Ovary (tissue), 3 donors: Measurements from ENCODE around the gene SEC22C.

ENCODE experiments used
- CTCF ChIP-seq, 3 donors: fragments of 450-650 bp in 2 of 3; fragments of 200-600 bp in 1 of 3; IDR thresholded peaks; one replicate each; pipeline versions ENCODE4 v1.5.1 to v1.8.0; 2016 to 2022; ENCODE audit warnings: antibody characterized with exemption in 3 of 3, mild to moderate bottlenecking in 1 of 3
- EP300 ChIP-seq: sonication (generic); formaldehyde crosslinking; IDR thresholded peaks from one replicate; pipeline ENCODE4 v1.6.1; 2017; ENCODE audit warnings: antibody characterized with exemption
- POLR2A ChIP-seq: fragments of 450-650 bp; IDR thresholded peaks from one replicate; pipeline ENCODE4 v1.6.1; 2017; ENCODE audit warnings: antibody characterized with exemption, mild to moderate bottlenecking, moderate library complexity
- donor health status: DM: no; HTN: no; CAD: no.

GRCh38 chr3:42533161-42533897 lies 48.4 kb downstream of the SEC22C start:
- TF ChIP-seq CTCF (IDR thresholded peaks at IDR 0.05) (no peak), POLR2A (no peak), EP300 (no peak)
